ENCODE data around the gene BRMS1. TPM values are rescaled to one million over a fixed set of nuclear protein-coding genes. Genes with fewer than 3 reads are reported as not detected.

The BRMS1 gene
- total RNA-seq, 1 donor = 43.1 TPM

DNA sequence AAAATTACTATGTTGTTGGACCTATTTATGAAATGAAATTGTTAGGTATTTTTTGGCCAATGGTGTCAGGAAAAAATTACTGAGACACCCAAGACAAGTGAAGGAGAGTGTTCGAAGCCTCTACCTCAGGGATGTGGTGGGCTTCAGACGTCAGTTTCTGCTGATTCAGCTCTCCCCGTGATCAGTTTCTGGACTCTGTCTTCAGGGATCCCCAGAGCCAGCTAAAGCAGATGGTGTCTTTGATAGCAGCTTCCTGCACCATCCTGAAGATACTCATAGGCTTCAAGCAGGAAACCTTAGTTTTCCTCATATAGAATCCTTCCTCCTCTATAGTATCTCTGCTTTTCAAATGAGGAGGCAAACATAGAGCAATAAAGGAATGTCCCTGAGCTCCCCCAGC, 35.4 kb downstream of the BRMS1 start:
- H3K4me1 ChIP-seq (ENCODE audit: insufficient read depth, low read length) = peaks cover 14% of the 10 kb centered on the region
- DNase-seq (ENCODE audit: insufficient read length, low spot score, missing footprints) = no peak
- H3K27me3 ChIP-seq (ENCODE audit: insufficient read depth, low read length) = peaks cover 3% of the 10 kb centered on the region
- no peak overlapping the region for H3K27ac ChIP-seq (ENCODE audit: low read depth, low read length)
- H3K4me2 ChIP-seq (ENCODE audit: insufficient read depth, low read length) = no peak overlapping the region
- no peak overlapping the region for H3K4me3 ChIP-seq (ENCODE audit: insufficient read depth, low read length)
- H3K79me2 ChIP-seq (ENCODE audit: insufficient read depth, low read length) = peaks cover 10% of the 10 kb centered on the region
- no peak for TF ChIP-seq CTCF (IDR thresholded peaks at IDR 0.05; ENCODE audit: extremely low read depth, low read depth, low read length)
- peaks cover 3% of the 10 kb centered on the region for H4K20me1 ChIP-seq (ENCODE audit: insufficient read depth, low read length)
- no peaks in the 10 kb centered on the region for H3K36me3 ChIP-seq (ENCODE audit: insufficient read depth, low read length)
- no peaks in the 10 kb centered on the region for H3K9me3 ChIP-seq (ENCODE audit: low read depth, low read length)
- no peak overlapping the region for H2AFZ ChIP-seq (ENCODE audit: low read length)

DNA sequence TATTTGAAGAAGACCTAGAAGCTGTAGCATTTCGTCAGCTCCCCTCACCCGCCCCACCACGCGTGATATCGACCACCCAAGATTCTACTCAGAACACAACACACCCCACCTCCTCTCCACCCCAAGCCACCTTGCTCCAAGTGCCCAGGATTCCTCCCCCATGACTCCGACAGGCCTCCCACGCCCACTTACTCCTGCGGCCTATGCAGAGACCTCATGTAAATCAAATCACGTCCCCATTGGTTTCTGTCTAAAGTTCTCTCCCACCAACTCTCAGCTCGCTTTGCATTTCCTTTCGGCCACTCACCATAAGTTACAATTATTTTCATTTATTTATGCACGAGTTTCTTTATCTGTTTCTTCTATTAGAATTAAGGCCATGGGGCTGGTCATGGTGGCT, 42.2 kb downstream of the BRMS1 start:
- H3K36me3 ChIP-seq (ENCODE audit: insufficient read depth, low read length) = no peaks in the 10 kb centered on the region
- H3K27ac ChIP-seq (ENCODE audit: low read depth, low read length) = no peak overlapping the region
- H3K79me2 ChIP-seq (ENCODE audit: insufficient read depth, low read length) = no peaks in the 10 kb centered on the region
- H3K9me3 ChIP-seq (ENCODE audit: low read depth, low read length) = no peaks in the 10 kb centered on the region
- H4K20me1 ChIP-seq (ENCODE audit: insufficient read depth, low read length) = no peaks in the 10 kb centered on the region
- no peak for TF ChIP-seq CTCF (IDR thresholded peaks at IDR 0.05; ENCODE audit: extremely low read depth, low read depth, low read length)
- no peak overlapping the region for H2AFZ ChIP-seq (ENCODE audit: low read length)
- no peaks in the 10 kb centered on the region for H3K4me1 ChIP-seq (ENCODE audit: insufficient read depth, low read length)
- H3K27me3 ChIP-seq (ENCODE audit: insufficient read depth, low read length) = peaks cover 7% of the 10 kb centered on the region
- H3K4me2 ChIP-seq (ENCODE audit: insufficient read depth, low read length) = no peak overlapping the region
- no peak overlapping the region for H3K4me3 ChIP-seq (ENCODE audit: insufficient read depth, low read length)
- peak; percentile 11 for DNase-seq (ENCODE audit: insufficient read length, low spot score, missing footprints)

DNA sequence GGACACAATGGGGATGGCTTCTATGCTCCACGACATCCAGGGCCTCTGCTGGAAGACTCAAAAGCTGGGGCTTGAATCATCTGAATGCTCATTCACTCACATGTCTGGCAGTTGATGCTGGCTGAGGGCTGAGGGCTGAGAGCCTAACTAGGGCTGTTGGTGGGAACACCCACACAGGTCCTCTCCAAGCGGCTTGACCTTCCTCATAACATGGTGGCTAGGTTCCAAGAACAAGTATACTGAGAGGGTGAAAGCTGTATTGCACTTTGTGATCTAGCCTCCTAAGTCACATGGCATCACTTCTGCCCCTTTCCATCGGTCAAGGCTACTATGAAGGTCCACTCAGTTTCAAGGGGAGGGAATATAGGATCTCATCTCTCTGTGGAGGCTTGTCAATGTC, 45.7 kb downstream of the BRMS1 start:
- no peaks in the 10 kb centered on the region for H3K36me3 ChIP-seq (ENCODE audit: insufficient read depth, low read length)
- no peak overlapping the region for H3K4me2 ChIP-seq (ENCODE audit: insufficient read depth, low read length)
- no peak overlapping the region for H3K27ac ChIP-seq (ENCODE audit: low read depth, low read length)
- H2AFZ ChIP-seq (ENCODE audit: low read length) = no peak overlapping the region
- TF ChIP-seq CTCF (IDR thresholded peaks at IDR 0.05; ENCODE audit: extremely low read depth, low read depth, low read length) = no peak
- no peaks in the 10 kb centered on the region for H3K4me1 ChIP-seq (ENCODE audit: insufficient read depth, low read length)
- H4K20me1 ChIP-seq (ENCODE audit: insufficient read depth, low read length) = no peaks in the 10 kb centered on the region
- no peaks in the 10 kb centered on the region for H3K79me2 ChIP-seq (ENCODE audit: insufficient read depth, low read length)
- peak; percentile 68 for DNase-seq (ENCODE audit: insufficient read length, low spot score, missing footprints)
- H3K9me3 ChIP-seq (ENCODE audit: low read depth, low read length) = no peaks in the 10 kb centered on the region
- no peak overlapping the region for H3K4me3 ChIP-seq (ENCODE audit: insufficient read depth, low read length)
- H3K27me3 ChIP-seq (ENCODE audit: insufficient read depth, low read length) = peaks cover 7% of the 10 kb centered on the region

DNA sequence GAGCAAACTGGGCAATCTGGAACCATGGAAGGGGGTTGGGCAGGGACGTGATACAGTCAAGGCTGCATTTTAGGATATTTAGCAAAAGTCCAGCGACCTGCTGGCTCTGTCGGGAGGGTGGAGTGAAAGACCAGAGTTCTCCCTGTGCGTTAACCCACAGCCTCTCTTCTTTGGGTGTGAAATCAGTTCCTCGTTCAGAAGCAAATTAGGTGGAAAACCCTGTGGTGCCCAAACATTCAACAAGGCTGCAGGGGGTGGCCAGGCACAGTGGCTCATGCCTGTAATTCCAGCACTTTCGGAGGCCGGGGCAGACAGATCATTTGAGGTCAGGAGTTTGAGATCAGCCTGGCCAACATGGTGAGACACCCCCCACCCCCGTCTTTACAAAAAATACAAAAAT, 47.3 kb downstream of the BRMS1 start:
- no peaks in the 10 kb centered on the region for H3K36me3 ChIP-seq (ENCODE audit: insufficient read depth, low read length)
- DNase-seq (ENCODE audit: insufficient read length, low spot score, missing footprints) = peak; percentile 71
- H3K4me2 ChIP-seq (ENCODE audit: insufficient read depth, low read length) = no peak overlapping the region
- no peak overlapping the region for H3K27ac ChIP-seq (ENCODE audit: low read depth, low read length)
- no peaks in the 10 kb centered on the region for H3K4me1 ChIP-seq (ENCODE audit: insufficient read depth, low read length)
- peaks cover 18% of the 10 kb centered on the region for H3K27me3 ChIP-seq (ENCODE audit: insufficient read depth, low read length)
- H4K20me1 ChIP-seq (ENCODE audit: insufficient read depth, low read length) = no peaks in the 10 kb centered on the region
- H3K9me3 ChIP-seq (ENCODE audit: low read depth, low read length) = no peaks in the 10 kb centered on the region
- no peaks in the 10 kb centered on the region for H3K79me2 ChIP-seq (ENCODE audit: insufficient read depth, low read length)
- no peak for TF ChIP-seq CTCF (IDR thresholded peaks at IDR 0.05; ENCODE audit: extremely low read depth, low read depth, low read length)
- no peak overlapping the region for H2AFZ ChIP-seq (ENCODE audit: low read length)
- no peak overlapping the region for H3K4me3 ChIP-seq (ENCODE audit: insufficient read depth, low read length)
